Activated T-helper 17 cell treated with anti-CD3 and anti-CD28 coated beads, Interleukin-2, amount 50 U/mL, for 72 hours (primary cell): ENCODE measurements around the gene TXNDC17. TPM values are rescaled to one million over a fixed set of nuclear protein-coding genes. Genes with fewer than 3 reads are reported as not detected.
"Not testable (repeated sequence)": the region's sequence is repeated elsewhere in the genome, so short reads cannot be mapped to it uniquely, and the experiment has no call there.

Experiments used
- ATAC-seq: fragments of 150-1000 bp; cut with Tn5 transposase; replicated peaks from 2 replicates; pipeline ENCODE4 v1.10.0; 2021; ENCODE audit warnings: mild to moderate bottlenecking, moderate library complexity
- H3K27ac Mint-ChIP-seq: one replicate; pipeline ENCODE4 v1.8.0; 2022; ENCODE audit warnings: mixed read lengths
- H3K27me3 Mint-ChIP-seq: one replicate; pipeline ENCODE4 v1.8.0; 2022; ENCODE audit warnings: mixed read lengths
- H3K36me3 Mint-ChIP-seq: one replicate; pipeline ENCODE4 v1.8.0; 2022; ENCODE audit warnings: low read depth, mild to moderate bottlenecking, mixed read lengths
- H3K4me1 Mint-ChIP-seq: one replicate; pipeline ENCODE4 v1.8.0; 2022; ENCODE audit warnings: mixed read lengths
- H3K4me3 Mint-ChIP-seq: one replicate; pipeline ENCODE4 v1.8.0; 2022; ENCODE audit warnings: mild to moderate bottlenecking, mixed read lengths
- H3K9me3 Mint-ChIP-seq: one replicate; pipeline ENCODE4 v1.8.0; 2022; ENCODE audit warnings: mixed read lengths
- total RNA-seq, 2 donors: library from RNA; stranded (reverse); gene quantifications; one replicate each; pipeline ENCODE4 v1.2.3, GENCODE V29; 2022

TXNDC17 gene
- 100 to 1,000 TPM; 114 to 160 TPM for total RNA-seq

- H3K27me3 Mint-ChIP-seq, result no peaks in the 10 kb centered on the region
- peak; percentile 85 for ATAC-seq
- peaks cover 53% of the 10 kb centered on the region for H3K36me3 Mint-ChIP-seq
- no peaks in the 10 kb centered on the region for H3K9me3 Mint-ChIP-seq
- H3K4me3 Mint-ChIP-seq, result peak within 1 kb of the TSS; percentile 99
- peaks cover 36% of the 10 kb centered on the region for H3K4me1 Mint-ChIP-seq
- peak within 1 kb of the TSS; percentile 98 for H3K27ac Mint-ChIP-seq
Observed at GRCh38 chr17:6640536-6641246, at the start of gene TXNDC17, which contains the start of gene KIAA0753. Gene TXNDC17, plus strand, starts transcription at chr17:6641060. Its CDS starts 23 bp downstream, at chr17:6641083. Gene KIAA0753, minus strand, starts transcription at chr17:6640711. Its CDS starts 5,608 bp downstream, at chr17:6635103.

DNA sequence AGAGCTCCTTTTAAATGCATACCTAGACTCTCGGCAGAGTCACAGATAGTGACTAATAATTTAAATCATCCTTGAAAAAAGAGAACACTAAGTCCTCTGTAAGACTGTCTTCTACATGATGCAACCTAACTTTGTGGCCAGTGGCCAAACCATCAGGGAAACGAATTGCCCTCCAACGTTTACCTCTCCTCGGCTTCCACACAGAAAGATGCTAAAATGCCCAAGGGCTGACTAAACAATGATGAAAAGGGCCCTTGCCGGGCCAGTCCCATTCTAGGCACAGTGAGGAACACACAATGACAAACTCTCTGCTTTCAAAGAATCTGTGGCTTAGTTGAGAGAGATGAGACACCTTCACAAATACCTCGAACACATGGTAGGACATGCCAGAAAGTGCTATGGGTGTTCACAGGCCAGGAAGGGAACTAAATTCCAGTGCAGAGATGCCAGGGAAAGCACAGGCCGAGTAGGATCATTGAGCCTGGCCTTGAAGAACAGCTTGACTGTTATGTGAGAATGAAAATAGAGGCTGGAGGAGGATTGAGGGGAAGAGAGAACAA is 49.2 kb upstream of the TXNDC17 start:
- Mint-ChIP-seq H3K27me3 (no peaks in the 10 kb centered on the region), H3K27ac (no peak overlapping the region), H3K4me1 (no peaks in the 10 kb centered on the region), H3K36me3 (peaks cover 98% of the 10 kb centered on the region), H3K4me3 (no peak overlapping the region), H3K9me3 (no peaks in the 10 kb centered on the region)
- no peak for ATAC-seq

DNA sequence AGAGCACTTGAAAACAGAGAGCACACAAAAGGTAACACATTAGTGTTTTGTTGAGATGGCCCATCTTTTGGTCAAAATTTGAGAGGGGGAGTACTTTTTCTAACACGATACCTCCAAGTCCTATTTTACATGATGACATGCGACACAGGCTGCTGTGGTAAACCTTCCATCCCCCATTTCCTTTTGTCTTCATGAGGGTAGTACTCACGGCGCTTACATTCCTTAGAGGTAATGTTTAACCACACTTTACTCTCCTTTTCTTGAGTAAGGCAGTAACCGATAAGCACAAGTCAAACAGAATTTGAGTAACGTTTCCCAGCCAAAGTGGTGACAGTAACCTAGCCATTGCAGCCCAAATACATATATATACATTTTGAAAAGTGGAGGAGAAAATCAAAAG is 48.7 kb upstream of the TXNDC17 start:
- no peaks in the 10 kb centered on the region for H3K4me1 Mint-ChIP-seq
- H3K36me3 Mint-ChIP-seq, result peaks cover 98% of the 10 kb centered on the region
- H3K27ac Mint-ChIP-seq, result no peak overlapping the region
- no peak overlapping the region for H3K4me3 Mint-ChIP-seq
- ATAC-seq, result no peak
- no peaks in the 10 kb centered on the region for H3K27me3 Mint-ChIP-seq
- H3K9me3 Mint-ChIP-seq, result no peaks in the 10 kb centered on the region

DNA sequence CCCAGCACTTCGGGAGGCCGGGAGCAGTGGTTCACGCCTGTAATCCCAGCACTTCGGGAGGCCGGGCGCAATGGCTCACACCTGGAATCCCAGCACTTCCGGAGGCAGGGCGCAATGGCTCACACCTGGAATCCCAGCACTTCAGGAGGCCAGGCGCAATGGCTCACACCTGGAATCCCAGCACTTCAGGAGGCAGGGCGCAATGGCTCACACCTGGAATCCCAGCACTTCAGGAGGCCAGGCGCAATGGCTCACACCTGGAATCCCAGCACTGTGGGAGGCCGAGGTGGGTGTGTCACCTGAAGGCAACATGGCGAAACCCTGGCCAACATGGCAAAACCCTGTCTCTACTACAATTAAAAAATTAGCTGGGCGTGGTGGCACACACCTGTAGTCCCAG is 47.5 kb upstream of the TXNDC17 start:
- peaks cover 98% of the 10 kb centered on the region for H3K36me3 Mint-ChIP-seq
- H3K4me1 Mint-ChIP-seq, ATAC-seq, H3K9me3 Mint-ChIP-seq, H3K27ac Mint-ChIP-seq, H3K27me3 Mint-ChIP-seq, H3K4me3 Mint-ChIP-seq: not testable (repeated sequence)

- Mint-ChIP-seq H3K4me3 (no peak overlapping the region), H3K4me1 (no peaks in the 10 kb centered on the region), H3K27me3 (no peaks in the 10 kb centered on the region), H3K27ac (no peak overlapping the region), H3K9me3 (no peaks in the 10 kb centered on the region), H3K36me3 (peaks cover 97% of the 10 kb centered on the region)
- ATAC-seq, result no peak
Observed at GRCh38 chr17:6596081-6596480, 44.8 kb upstream of the TXNDC17 start.

DNA sequence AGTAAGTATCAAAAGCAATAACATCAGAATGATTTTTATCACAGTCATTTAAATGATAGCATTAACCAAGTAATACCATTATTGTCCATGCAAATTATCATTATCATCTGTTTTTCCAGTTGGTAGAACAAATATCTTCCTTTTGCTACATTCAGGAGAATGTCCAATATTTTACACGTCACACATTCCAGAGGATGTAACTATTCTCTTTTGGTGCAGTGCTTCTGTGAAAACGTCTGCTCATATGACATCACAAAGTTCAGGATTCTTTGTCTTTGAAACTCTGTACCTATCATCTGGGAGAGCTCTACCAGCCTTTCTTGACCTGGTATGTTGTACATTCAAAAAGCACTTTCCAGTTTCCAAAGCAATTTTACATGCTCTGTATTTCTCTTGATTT is 44.3 kb upstream of the TXNDC17 start:
- no peaks in the 10 kb centered on the region for H3K27me3 Mint-ChIP-seq
- ATAC-seq, result no peak
- H3K4me1 Mint-ChIP-seq, result no peaks in the 10 kb centered on the region
- H3K9me3 Mint-ChIP-seq, result no peaks in the 10 kb centered on the region
- H3K4me3 Mint-ChIP-seq, result no peak overlapping the region
- H3K36me3 Mint-ChIP-seq, result peaks cover 97% of the 10 kb centered on the region
- H3K27ac Mint-ChIP-seq, result no peak overlapping the region

DNA sequence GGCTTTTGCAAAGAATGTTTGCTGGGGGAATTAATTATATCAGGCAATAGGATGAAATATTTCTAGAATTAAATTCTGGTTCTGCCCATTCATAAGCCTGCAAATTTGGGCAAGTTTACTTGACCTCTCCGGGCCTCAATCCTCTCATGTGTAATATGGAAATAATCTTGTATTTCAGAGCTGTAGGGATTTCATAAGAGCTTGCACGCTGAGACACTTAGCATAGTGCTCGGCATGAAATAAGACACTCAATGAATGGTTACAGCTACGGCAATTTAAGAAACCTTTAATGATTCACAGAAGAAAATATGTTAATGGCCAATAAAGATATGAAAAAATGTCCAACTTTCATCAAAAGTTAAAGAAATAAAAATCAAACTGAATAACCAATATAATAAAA is 43.9 kb upstream of the TXNDC17 start:
- H3K9me3 Mint-ChIP-seq, result no peaks in the 10 kb centered on the region
- H3K4me3 Mint-ChIP-seq, result no peak overlapping the region
- no peaks in the 10 kb centered on the region for H3K4me1 Mint-ChIP-seq
- no peaks in the 10 kb centered on the region for H3K27me3 Mint-ChIP-seq
- H3K27ac Mint-ChIP-seq, result no peak overlapping the region
- no peak for ATAC-seq
- peaks cover 97% of the 10 kb centered on the region for H3K36me3 Mint-ChIP-seq

- Mint-ChIP-seq H3K27me3 (no peaks in the 10 kb centered on the region), H3K4me1 (no peaks in the 10 kb centered on the region), H3K27ac (no peak overlapping the region)
Observed at GRCh38 chr17:6597727-6598126, 43.1 kb upstream of the TXNDC17 start.

GRCh38 chr17:6599364-6599763 is 41.5 kb upstream of the TXNDC17 start:
- no peaks in the 10 kb centered on the region for H3K9me3 Mint-ChIP-seq
- no peaks in the 10 kb centered on the region for H3K4me1 Mint-ChIP-seq
- no peaks in the 10 kb centered on the region for H3K27me3 Mint-ChIP-seq
- H3K36me3 Mint-ChIP-seq, result peaks cover 99% of the 10 kb centered on the region
- no peak for ATAC-seq
- H3K4me3 Mint-ChIP-seq, result no peak overlapping the region
- H3K27ac Mint-ChIP-seq, result no peak overlapping the region

More at GRCh38 chr17:6597727-6598126, 43.1 kb upstream of the TXNDC17 start:
- H3K4me3 Mint-ChIP-seq, result no peak overlapping the region
- peaks cover 97% of the 10 kb centered on the region for H3K36me3 Mint-ChIP-seq
- H3K9me3 Mint-ChIP-seq, result no peaks in the 10 kb centered on the region
- ATAC-seq, result no peak

DNA sequence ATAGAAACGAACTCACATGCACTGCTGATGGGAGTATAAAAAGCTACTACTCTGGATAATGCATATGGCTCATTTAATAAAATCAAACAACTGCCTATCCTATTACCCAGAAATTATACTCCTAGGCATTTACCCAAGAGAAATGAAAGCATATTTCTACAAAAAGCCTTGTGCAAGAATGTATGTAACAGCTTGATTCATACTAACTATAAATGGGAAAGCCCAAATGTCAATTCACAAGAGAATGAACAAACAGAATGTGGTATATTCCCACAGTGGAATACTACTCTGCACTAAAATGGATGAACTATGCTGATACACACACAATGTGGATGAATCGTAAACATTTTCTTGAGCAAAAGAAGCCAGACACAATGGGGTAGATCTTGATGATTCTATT is 38.7 kb upstream of the TXNDC17 start:
- no peak overlapping the region for H3K27ac Mint-ChIP-seq

DNA sequence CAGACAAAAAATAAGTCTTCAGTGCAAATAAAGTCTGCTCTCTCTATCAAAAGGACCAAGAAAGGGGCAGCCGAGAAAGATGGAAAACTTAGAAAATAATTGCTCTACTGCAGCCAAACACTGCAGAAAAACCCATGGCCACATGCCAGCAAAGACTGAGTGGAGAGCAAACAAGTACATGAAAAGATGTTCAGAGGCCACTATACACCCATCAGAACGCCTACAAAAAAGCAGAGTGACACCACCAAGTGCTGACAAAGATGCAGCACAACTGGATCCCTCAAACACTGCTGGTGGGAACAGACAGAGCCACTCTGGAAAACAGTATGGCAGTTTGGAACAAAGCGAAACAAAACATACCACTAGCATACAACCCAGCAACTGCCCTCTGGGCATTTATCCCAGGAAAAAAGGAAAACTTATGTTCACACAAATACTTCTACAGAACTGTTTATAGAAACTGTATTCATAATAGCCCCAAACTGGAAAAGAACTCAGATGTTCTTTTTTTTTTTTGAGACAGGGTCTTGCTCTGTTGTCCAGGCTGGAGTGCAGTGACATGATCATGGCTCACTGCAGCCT is 37.0 kb upstream of the TXNDC17 start:
- ATAC-seq, result no peak
- Mint-ChIP-seq H3K27ac (no peak overlapping the region), H3K4me1 (no peaks in the 10 kb centered on the region), H3K27me3 (no peaks in the 10 kb centered on the region), H3K4me3 (no peak overlapping the region), H3K9me3 (no peaks in the 10 kb centered on the region), H3K36me3 (peaks cover 99% of the 10 kb centered on the region)

More for the DNA sequence above, 38.7 kb upstream of the TXNDC17 start:
- no peak overlapping the region for H3K4me3 Mint-ChIP-seq
- no peaks in the 10 kb centered on the region for H3K9me3 Mint-ChIP-seq
- H3K27me3 Mint-ChIP-seq, result no peaks in the 10 kb centered on the region
- H3K36me3 Mint-ChIP-seq, result peaks cover 99% of the 10 kb centered on the region
- no peak for ATAC-seq
- no peaks in the 10 kb centered on the region for H3K4me1 Mint-ChIP-seq

DNA sequence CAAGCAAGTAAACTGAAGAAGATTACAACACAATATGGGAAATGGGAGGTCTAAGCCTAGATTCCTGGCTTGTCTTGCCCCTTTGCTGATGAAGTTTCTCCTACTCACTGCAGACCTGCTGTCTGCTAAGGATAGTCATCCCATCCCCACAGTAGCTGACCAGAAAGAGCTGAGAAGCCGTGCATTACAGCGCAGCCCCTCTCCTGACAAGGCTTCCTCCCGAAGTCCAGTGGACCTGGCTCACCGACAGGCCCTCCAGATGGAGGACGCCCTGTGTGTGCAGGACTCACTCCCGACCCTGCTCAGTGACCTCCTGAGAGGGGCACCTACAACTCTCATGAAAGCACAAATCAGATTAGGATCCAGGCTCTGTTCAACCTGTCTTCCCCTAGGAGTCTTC is 35.7 kb upstream of the TXNDC17 start:
- Mint-ChIP-seq H3K4me3 (no peak overlapping the region), H3K27ac (no peak overlapping the region), H3K4me1 (no peaks in the 10 kb centered on the region), H3K36me3 (peaks cover 100% of the 10 kb centered on the region), H3K27me3 (no peaks in the 10 kb centered on the region), H3K9me3 (no peaks in the 10 kb centered on the region)
- no peak for ATAC-seq

GRCh38 chr17:6608321-6608720 is 32.5 kb upstream of the TXNDC17 start:
- Mint-ChIP-seq H3K9me3 (no peaks in the 10 kb centered on the region), H3K4me3 (no peak overlapping the region), H3K27me3 (no peaks in the 10 kb centered on the region), H3K27ac (no peak overlapping the region), H3K36me3 (peaks cover 98% of the 10 kb centered on the region), H3K4me1 (no peaks in the 10 kb centered on the region)
- no peak for ATAC-seq

DNA sequence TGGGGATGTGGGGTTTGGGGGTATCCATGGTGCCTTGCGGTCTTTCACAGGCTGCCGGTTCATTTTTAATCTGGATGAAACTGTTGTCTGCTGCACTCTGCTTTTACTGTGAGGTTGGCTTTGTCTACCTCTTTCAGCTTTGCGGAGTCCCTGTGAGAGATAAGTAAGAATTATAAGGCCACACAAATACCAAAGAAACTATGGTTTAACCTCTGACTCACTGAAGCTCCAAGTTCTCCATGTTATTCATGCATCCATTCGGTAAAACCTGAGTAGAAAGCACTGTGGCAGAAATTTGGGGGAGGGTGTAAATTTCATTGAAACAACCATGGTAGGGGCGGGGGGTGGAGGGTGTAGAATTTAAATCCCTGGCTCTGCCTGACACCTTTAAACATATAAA is 30.8 kb upstream of the TXNDC17 start:
- no peak overlapping the region for H3K27ac Mint-ChIP-seq
- H3K9me3 Mint-ChIP-seq, result no peaks in the 10 kb centered on the region
- H3K27me3 Mint-ChIP-seq, result no peaks in the 10 kb centered on the region
- H3K36me3 Mint-ChIP-seq, result peaks cover 91% of the 10 kb centered on the region
- ATAC-seq, result no peak
- no peaks in the 10 kb centered on the region for H3K4me1 Mint-ChIP-seq
- H3K4me3 Mint-ChIP-seq, result no peak overlapping the region

- Mint-ChIP-seq H3K36me3 (peaks cover 79% of the 10 kb centered on the region), H3K4me3 (no peak overlapping the region), H3K9me3 (no peaks in the 10 kb centered on the region), H3K27me3 (no peaks in the 10 kb centered on the region), H3K27ac (no peak overlapping the region), H3K4me1 (no peaks in the 10 kb centered on the region)
- no peak for ATAC-seq
Observed at GRCh38 chr17:6611231-6611630, 29.6 kb upstream of the TXNDC17 start.
